ENCODE measurements around the gene OTUB1.

Gene OTUB1

DNA sequence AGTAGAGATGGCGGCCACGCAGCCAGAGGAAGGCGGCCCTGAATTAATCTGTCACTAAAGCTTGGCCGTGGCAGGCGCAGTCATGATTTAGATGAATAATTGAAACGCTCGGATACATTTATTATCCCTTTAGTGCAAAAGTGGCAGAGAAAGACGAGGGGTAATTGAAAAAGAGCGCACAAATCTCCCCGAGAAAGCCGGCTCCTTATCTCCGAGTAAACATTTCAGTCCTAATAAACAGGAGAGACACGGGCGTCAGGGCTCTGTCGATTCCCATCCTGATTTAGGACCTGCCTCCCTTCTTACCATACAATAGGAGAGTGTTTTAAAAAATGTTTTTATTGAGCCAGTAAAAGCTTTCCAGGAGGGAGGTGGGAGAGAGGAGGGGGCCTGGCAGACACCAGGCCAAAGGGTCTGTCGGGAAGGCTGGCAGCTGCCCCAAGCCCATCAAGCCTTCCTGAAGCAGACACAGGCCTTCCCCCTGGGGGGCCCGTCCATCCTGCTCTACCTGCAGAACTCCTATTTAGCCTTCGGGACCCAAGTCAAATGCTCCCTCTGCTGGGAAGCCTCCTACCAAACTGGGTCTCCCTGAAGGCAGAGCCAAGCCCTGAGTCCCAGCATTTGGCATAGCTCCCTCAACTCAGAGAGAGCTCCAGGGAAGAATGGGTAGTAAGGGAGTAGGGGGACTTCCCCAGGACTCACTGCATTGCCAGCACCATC is 22.8 kb downstream of the OTUB1 start:
- H3K27me3 Mint-ChIP-seq = peaks cover 18% of the 10 kb centered on the region
- peaks cover 13% of the 10 kb centered on the region for H3K4me1 Mint-ChIP-seq
- H3K9me3 Mint-ChIP-seq = no peaks in the 10 kb centered on the region
- no peak overlapping the region for H3K27ac Mint-ChIP-seq
- no peaks in the 10 kb centered on the region for H3K36me3 Mint-ChIP-seq
- no peak overlapping the region for H3K4me3 Mint-ChIP-seq

DNA sequence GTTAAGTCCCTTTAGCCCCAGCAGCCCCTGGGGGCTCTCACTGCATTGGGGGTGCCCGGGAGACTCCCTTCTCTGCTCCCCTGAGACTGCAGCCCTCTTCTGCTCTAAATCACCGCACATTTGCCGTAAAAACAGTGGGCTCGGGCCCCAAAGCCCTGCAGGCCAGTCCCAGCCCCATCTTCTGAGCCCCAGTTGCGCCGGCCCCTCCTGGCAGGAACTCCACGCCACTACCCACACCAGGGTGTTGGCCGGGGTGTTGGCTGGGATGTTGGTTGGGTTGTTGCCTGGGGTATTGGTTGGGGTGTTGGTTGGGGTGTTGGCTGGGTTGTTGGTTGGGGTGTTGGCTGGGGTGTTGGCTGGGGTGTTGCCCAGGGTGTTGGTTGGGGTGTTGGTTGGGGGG is 23.5 kb downstream of the OTUB1 start:
- Mint-ChIP-seq H3K27me3 (peaks cover 18% of the 10 kb centered on the region), H3K27ac (no peak overlapping the region), H3K36me3 (no peaks in the 10 kb centered on the region), H3K4me1 (peaks cover 13% of the 10 kb centered on the region), H3K9me3 (no peaks in the 10 kb centered on the region), H3K4me3 (no peak overlapping the region)

DNA sequence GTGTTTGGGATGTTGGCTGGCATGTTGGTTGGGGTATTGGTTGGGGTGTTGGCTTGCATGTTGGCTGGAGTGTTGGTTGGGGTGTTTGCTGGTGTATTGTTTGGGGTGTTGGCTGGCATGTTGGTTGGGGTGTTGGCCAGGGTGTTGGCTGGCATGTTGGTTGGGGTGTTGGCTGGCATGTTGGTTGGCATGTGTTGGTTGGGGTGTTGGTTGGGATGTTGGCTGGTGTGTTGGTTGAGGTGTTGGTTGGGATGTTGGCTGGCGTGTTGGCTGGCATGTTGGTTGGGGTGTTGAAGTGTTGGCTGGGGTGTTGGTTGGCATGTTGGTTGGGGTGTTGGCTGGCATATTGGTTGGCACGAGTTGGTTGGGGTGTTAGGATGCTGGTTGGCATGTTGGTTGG is 24.5 kb downstream of the OTUB1 start:
- Mint-ChIP-seq H3K9me3 (no peaks in the 10 kb centered on the region), H3K27ac (no peak overlapping the region), H3K4me3 (no peak overlapping the region), H3K4me1 (peaks cover 13% of the 10 kb centered on the region), H3K27me3 (peaks cover 18% of the 10 kb centered on the region), H3K36me3 (no peaks in the 10 kb centered on the region)

DNA sequence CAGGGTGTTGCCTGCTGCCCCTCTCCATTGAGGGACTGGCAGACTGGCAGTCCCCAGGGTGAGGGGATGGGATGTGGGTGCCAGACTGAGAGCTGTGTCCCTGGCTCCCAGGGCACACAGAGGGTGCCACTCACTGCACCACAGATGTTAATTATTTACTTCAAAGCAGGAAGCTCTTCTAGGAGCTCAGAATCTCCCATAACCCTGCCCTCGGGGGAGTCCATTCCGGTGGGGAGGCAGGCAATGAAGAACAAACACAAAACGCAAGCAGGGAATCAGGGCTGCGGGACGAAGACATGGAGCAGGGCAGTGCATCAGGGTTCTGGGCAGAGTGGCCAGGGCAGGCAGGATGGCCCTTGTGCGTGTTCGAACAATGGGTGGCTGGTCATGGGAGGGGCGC is 25.1 kb downstream of the OTUB1 start:
- Mint-ChIP-seq H3K36me3 (no peaks in the 10 kb centered on the region), H3K4me1 (peaks cover 13% of the 10 kb centered on the region), H3K27me3 (peaks cover 16% of the 10 kb centered on the region), H3K9me3 (no peaks in the 10 kb centered on the region), H3K27ac (peak overlapping the region; percentile 35), H3K4me3 (no peak overlapping the region)

DNA sequence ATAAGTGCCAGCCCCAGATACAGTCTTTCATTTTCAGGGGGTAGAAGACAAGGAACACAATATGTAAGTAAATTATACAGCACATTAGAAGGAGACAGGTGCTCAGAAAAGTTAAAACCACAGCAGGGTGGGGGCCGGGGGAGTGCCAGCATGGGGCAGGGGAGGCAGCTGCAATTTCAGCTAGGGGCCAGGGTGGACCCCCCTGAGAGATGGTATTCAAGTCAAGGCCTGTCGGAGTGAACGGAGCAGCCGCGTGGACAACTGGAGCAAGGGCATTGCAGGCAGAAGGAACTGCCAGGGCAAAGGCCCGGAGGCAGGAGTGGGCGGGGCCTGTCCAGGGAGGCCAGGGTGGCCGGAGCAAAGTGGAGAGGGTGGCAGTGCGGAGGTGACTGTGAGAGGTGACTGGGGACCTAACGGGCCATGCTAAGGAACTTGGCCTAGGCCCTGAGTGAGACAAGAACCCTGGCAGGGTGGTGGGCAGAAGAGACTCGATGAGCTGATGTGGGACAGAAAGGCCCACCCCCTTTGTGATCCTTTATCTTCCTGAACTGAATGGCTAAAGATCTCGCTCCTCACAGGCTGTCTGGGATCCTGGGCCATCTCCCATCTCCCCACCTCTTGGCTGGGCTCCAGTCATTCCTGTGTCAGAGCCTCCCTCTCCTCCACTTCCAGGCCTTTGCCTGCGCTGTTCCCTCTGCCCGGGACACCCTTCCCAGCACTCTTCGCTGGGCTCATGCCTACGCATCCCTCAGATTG is 27.1 kb downstream of the OTUB1 start:
- no peaks in the 10 kb centered on the region for H3K36me3 Mint-ChIP-seq
- peaks cover 4% of the 10 kb centered on the region for H3K27me3 Mint-ChIP-seq
- no peaks in the 10 kb centered on the region for H3K4me1 Mint-ChIP-seq
- H3K4me3 Mint-ChIP-seq = no peak overlapping the region
- H3K9me3 Mint-ChIP-seq = no peaks in the 10 kb centered on the region
- H3K27ac Mint-ChIP-seq = no peak overlapping the region

DNA sequence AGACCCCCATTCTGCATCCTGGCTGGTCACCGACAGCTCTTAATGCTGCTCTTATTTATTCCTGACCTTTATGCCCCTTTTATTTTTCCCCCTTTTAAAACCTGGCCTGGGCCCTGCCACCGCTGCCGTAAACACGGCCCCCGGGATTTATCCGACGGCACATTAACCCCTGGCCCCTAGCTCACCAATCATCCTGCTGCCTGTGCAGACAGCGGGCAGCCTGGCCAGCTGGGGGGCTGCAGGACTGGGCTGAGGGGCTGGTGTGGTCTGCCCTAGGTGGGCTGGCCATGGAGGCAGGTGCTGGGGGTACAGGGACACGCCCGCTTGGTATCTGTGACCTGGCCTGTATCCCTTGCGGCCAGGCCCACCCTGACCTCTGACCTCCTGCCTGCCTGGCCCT is 28.1 kb downstream of the OTUB1 start:
- no peak overlapping the region for H3K27ac Mint-ChIP-seq
- no peak overlapping the region for H3K4me3 Mint-ChIP-seq
- H3K9me3 Mint-ChIP-seq = no peaks in the 10 kb centered on the region
- H3K4me1 Mint-ChIP-seq = no peaks in the 10 kb centered on the region
- no peaks in the 10 kb centered on the region for H3K27me3 Mint-ChIP-seq
- H3K36me3 Mint-ChIP-seq = no peaks in the 10 kb centered on the region

DNA sequence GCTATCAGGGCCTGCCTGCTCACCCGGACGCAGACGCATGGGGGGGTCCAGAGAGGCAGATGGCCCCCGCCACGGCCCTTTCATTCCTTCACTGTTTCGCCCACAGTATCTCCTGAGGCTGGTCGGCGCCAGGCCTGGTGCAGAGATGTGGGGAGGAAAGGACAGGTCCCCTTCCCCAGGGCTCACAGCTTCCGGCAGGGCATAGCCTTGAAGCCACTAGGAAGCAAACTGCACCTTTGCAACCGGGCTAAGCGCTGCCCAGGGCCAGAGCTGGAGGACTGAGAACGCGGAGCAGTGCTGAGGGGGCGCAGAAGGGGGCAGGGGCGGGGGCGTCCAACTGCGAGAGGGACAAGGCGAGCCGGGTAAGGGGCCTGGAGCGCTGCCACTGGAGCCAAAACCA is 29.3 kb downstream of the OTUB1 start:
- Mint-ChIP-seq H3K27ac (no peak overlapping the region), H3K9me3 (no peaks in the 10 kb centered on the region)

DNA sequence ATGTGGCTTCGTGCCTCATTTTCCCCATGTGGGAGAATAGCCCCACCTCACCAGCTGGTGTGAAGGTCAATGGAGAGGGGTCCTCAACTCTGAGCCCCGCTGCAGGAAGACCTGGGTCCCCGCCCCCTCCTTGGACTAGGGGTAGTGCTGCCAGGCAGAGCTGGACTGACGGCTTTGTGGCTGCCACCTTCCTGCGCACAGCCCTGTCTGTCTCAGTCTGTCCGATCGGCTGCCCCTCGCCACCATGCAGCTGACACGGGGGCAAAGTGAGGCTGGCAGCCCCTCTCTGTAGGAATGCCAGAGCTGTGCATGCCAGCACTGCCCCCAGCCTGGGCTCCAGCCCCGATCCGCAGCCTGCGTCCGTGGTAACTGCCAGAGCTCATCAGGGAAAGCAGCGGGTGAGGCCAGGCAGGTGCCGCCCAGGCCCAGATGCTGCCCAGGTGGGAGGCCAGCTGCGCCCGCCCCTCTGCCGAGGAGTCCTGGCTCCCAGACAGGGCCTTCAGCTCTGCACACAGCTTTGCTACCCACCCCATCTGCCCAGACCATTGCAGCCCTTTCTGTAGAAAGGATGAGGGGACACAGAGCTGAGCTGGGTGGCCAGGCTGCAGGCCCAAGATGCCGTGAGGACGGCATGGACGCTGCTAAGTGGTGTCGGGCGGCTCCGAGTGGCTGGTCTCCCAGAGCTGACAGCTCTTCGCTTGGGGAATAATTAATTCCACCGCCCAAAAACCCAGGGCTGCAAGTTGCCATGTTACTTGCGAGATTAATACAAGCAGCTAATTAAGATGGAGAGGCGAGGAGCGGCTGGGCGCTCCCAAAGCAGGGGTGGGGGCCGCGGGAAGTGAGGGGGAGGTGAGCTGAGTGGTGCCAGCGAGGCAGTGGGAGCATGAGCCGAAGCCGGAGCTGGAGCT is 30.0 kb downstream of the OTUB1 start:
- Mint-ChIP-seq H3K36me3 (no peaks in the 10 kb centered on the region), H3K9me3 (no peaks in the 10 kb centered on the region), H3K27ac (no peak overlapping the region), H3K27me3 (no peaks in the 10 kb centered on the region), H3K4me1 (no peaks in the 10 kb centered on the region), H3K4me3 (no peak overlapping the region)

More for the DNA sequence above, 29.3 kb downstream of the OTUB1 start:
- Mint-ChIP-seq H3K36me3 (no peaks in the 10 kb centered on the region), H3K27me3 (no peaks in the 10 kb centered on the region), H3K4me1 (no peaks in the 10 kb centered on the region), H3K4me3 (no peak overlapping the region)

DNA sequence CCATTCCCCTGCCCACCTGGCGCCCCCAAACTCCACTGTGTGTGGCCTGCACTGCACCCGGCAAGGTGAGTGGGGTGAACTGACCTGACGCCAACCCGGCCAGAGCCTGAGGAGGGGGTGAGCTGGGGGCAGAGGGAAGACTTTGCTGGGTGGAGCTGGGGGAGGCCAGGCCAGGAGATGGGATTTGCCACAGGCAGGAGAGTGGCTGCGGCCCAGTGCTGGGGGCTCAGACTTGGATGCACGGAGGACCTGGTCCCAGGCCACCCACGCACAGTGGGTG is 31.6 kb downstream of the OTUB1 start:
- no peaks in the 10 kb centered on the region for H3K4me1 Mint-ChIP-seq
- no peaks in the 10 kb centered on the region for H3K27me3 Mint-ChIP-seq
- H3K9me3 Mint-ChIP-seq = no peaks in the 10 kb centered on the region
- no peak overlapping the region for H3K27ac Mint-ChIP-seq
- H3K4me3 Mint-ChIP-seq = no peak overlapping the region
- H3K36me3 Mint-ChIP-seq = no peaks in the 10 kb centered on the region

DNA sequence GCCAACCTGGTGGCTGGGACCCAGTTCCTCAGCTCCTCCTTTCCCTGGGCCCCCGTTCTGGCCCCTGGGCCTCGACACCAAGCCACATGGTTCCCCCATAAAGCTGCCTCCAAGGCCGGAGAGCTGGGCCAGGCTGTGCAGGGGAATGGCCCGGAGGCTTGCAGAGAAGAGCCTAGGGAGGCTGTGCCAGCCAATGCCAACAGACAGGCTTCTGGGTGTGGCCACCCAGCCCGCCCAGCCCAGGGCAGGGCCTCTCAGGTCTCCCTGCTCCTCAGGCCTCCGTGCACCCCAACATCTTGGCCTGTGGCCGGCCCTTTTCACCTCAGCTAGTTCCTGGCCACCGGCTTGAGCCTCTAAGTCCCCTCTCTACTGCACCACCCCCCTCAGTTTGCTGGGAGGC is 32.1 kb downstream of the OTUB1 start:
- H3K4me3 Mint-ChIP-seq = no peak overlapping the region
- H3K27ac Mint-ChIP-seq = no peak overlapping the region
- no peaks in the 10 kb centered on the region for H3K9me3 Mint-ChIP-seq
- no peaks in the 10 kb centered on the region for H3K36me3 Mint-ChIP-seq
- H3K4me1 Mint-ChIP-seq = no peaks in the 10 kb centered on the region
- H3K27me3 Mint-ChIP-seq = no peaks in the 10 kb centered on the region

DNA sequence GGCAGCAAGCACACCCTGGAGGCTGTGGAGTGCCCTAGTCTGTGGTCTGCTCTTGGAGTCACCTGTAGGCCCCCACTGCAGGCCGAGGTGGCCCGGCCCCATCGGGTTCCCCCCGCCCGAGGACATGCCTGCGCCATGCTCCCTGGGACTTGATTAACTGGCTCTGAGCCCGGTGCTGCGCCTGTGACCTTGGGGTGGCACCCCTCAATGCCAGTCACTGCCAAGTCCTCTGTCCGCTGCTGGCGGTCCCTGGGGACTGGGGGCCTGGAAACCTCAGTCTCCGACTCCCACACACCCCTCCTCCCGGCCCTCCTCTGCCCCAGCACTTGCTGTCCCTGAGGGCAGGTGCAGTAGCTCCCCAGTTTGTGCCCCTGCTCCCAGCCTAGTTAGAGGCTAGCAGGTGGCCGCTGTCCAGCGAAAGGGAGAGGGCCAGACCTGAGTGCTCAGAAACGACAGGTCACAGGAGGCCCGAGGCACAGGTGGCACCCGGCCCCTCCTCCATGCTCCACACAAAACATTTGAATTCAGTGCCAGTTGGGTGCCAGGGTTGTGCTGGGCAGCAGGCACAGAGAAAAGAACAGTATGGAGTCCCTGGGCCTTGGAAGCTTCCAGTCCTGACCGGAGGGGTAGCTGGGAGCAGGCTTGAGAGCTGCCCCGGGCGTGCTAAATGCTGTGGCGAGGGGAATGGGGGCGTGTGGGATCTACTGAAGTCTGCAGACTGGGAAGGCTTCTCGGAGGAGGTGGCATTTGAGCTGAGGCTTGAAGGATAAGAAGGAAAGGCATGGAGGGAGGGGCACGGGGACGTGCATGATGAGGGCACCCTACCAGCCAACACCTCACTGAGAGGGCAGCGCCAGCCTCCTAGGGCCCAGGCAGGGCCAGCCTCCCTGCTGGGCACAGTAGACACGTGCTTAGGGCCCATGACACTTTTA is 33.1 kb downstream of the OTUB1 start:
- H3K4me1 Mint-ChIP-seq = no peaks in the 10 kb centered on the region
- H3K4me3 Mint-ChIP-seq = no peak overlapping the region
- no peaks in the 10 kb centered on the region for H3K9me3 Mint-ChIP-seq
- H3K27ac Mint-ChIP-seq = no peak overlapping the region
- H3K27me3 Mint-ChIP-seq = no peaks in the 10 kb centered on the region
- no peaks in the 10 kb centered on the region for H3K36me3 Mint-ChIP-seq

DNA sequence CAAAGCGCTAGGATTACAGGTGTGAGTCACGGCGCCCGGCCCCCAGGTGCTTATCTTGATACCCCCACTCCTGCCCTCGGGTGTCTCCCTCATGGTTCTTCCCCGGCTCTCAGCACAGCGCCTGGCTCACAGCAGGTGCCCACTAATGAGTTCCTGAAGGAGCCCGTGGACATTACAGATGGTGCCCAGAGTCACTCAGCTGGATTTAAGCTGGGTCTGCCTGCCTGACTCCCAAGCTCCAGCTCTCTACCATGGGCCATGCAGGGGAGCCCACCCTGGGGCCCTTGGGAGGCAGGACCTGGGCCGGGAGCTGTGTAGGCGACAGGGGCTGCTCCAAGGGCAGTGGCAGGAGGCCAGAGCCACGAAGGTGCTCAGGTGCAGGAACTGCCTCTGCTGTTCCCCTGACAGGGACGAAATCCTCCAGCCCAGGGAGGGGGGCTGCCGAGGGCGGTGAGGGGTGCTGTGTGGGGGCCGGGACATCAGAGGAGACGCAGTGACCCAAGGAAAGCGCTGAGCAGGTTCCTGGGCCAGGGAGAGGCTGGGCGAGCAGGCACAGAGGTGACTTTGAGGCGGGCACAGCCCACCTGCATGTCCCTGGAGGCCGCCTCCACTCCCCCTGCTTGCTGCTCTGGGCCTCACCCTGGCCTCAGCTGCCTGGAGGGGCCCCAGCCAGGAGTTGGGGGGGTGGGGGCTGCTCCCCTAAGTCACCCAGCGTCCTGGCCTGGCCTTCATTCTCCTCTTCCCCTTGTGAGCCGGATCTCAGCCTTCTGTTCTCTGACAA is 34.9 kb downstream of the OTUB1 start:
- Mint-ChIP-seq H3K27me3 (no peaks in the 10 kb centered on the region), H3K4me1 (no peaks in the 10 kb centered on the region), H3K9me3 (no peaks in the 10 kb centered on the region), H3K36me3 (no peaks in the 10 kb centered on the region), H3K4me3 (no peak overlapping the region), H3K27ac (no peak overlapping the region)

DNA sequence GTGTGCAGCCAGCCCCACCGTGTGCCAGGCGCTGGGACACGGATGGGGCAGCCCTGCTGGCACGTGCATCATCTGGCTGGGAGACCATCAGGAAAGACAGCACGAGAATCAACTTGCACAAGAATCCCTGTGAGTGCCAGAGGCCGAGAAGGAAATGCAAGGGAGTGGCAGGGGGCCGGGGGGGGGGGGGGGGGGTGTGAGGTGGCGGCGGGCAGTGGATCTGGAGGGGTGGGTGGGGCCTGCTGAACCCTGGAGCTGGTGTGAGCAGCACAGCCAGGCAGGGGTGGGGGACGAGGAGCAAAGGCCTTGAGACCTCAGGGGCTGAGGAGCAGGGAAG is 35.5 kb downstream of the OTUB1 start:
- H3K4me1 Mint-ChIP-seq = no peaks in the 10 kb centered on the region
- H3K9me3 Mint-ChIP-seq = no peaks in the 10 kb centered on the region
- no peaks in the 10 kb centered on the region for H3K36me3 Mint-ChIP-seq
- no peak overlapping the region for H3K27ac Mint-ChIP-seq
- H3K27me3 Mint-ChIP-seq = no peaks in the 10 kb centered on the region
- H3K4me3 Mint-ChIP-seq = no peak overlapping the region

DNA sequence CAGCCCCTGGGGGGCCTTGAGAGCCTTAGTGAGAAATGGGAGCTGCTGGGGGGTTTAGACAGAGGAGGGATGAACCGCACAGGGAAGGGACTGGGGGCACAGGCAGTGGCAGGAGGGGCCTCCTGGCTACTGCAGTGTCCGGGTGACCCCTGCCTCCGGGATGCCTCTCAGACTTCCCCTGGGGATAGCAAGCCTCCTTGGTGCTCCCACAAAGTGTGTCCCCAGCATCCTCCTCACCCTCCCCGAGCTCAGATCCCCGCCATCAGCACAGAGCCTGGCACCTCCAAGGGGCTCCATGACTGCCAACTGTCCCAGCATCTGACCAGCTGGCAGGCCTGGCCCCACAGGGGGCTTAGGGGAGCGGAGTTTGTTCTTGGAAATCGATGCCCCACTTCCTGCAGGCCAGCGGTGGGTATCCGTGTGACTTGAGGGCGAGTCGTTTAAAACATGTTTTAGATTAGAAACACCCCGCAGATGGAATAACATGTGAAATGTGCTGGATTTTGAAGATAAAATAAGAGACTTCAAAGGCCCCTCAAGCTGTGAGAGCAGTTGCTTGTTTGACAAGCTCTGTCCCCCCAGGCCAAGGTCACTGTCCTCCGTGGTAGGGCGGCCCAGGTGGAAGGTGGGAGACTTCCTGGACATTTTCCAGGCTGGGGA is 36.0 kb downstream of the OTUB1 start:
- Mint-ChIP-seq H3K9me3 (no peaks in the 10 kb centered on the region), H3K27me3 (no peaks in the 10 kb centered on the region), H3K36me3 (no peaks in the 10 kb centered on the region), H3K4me3 (no peak overlapping the region), H3K4me1 (no peaks in the 10 kb centered on the region), H3K27ac (no peak overlapping the region)

Data from activated naive CD4-positive, alpha-beta T cell treated with anti-CD3 and anti-CD28 coated beads, Interleukin-2, amount 50 U/mL, for 24 hours (primary cell).